GM18520 (cell line): ENCODE results near the gene HERC4.
A peak's percentile ranks its signal among the peaks of the same experiment; 100 is the strongest.
"Not testable (repeated sequence)": the region's sequence is repeated elsewhere in the genome, so short reads cannot be mapped to it uniquely, and the experiment has no call there.

Source experiments
- ATAC-seq: cut with Tn5 transposase; IDR thresholded peaks from one replicate; pipeline ENCODE4 v1.9.1; 2021; ENCODE audit not compliant: unreplicated experiment

Gene HERC4

DNA sequence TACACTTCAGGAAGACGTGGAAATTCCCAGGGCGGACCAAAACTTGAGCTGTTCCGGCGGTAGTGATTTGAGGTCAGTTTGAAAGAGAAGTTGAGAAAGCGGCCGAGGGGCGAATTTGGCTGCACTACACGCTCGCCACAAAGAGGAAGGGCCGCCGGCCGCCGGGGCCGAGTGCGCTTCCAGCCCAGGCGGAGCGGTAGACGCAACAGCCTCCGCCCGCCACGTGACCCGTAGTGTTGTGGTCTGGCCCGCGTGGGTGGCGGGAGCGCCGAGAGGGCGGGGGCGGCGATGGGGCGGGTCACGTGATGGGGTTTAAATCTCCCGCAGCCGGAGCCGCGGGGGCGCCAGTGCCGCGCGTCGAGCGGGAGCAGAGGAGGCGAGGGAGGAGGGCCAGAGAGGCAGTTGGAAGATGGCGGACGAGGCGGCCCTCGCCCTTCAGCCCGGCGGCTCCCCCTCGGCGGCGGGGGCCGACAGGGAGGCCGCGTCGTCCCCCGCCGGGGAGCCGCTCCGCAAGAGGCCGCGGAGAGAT is 190.7 kb downstream of the HERC4 start, which contains the start of gene SIRT1:
SIRT1 (plus strand) TSS at position 344 of the 529 bp plus-strand sequence; CDS start at position 410, 66 bp downstream.
- peak; percentile 83 for ATAC-seq

DNA sequence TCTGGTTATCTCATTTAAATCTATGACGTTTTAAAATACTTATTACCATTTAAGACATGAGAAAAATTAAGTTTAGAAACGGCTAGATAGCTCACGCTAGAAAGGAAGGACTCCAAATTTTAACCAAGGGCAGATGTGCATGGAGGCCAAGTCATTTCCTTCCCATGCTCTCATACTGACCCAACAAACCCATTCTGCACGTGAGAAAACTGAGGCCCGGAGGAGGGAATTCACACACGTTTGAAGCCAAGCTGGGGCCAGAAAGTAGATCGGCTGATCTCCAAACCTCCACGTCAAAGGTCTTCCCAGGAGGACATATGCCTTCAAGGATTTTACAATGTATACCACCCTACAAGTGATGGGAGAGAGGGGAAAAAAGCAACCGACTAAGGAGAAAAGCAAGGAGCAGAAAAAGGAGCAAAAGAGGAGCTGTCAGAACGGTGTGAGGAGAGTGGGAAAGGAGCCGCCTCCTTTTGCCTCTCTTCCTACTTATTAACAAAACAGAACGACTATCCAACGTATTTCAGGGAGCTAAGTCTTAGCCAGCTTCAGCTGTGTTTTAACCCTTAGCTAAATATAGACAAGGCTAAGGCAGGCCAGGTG is 191.3 kb downstream of the HERC4 start:
- no peak for ATAC-seq

DNA sequence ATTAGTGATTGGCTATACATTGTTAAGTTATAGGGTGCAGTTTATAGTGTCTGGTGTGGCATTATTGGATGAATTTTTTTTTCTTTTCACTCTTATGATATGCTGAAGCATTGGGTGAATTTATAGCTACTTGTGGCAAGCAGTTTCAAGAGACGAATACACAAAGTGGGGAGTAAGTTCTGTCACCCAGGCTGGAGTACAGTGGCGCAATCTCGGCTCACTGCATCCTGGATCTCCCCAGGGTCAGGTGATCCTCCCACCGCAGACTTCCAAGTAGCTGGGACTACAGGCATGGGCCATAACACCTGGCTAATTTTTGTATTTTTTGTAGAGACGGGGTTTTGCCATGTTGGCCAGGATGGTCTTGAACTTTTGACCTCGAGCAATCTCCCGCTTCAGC is 196.9 kb downstream of the HERC4 start:
- no peak for ATAC-seq

DNA sequence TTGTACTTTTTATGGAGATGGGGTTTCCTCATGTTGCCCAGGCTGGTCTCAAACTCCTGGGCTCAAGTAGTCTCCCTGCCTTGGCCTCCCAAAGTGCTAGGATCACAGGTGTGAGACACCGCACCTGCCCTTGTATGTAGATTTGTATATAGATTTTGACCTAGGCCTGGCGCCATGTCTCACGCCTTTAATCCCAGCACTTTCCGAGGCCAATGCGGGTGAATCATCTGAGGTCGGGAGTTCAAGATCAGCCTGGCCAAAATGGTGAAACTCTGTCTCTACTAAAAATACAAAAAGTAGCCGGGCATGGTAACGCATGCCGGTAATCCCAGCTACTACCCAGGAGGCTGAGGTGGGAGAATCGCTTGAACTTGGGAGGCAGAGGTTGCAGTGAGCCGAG is 197.7 kb downstream of the HERC4 start:
- not testable (repeated sequence) for ATAC-seq

DNA sequence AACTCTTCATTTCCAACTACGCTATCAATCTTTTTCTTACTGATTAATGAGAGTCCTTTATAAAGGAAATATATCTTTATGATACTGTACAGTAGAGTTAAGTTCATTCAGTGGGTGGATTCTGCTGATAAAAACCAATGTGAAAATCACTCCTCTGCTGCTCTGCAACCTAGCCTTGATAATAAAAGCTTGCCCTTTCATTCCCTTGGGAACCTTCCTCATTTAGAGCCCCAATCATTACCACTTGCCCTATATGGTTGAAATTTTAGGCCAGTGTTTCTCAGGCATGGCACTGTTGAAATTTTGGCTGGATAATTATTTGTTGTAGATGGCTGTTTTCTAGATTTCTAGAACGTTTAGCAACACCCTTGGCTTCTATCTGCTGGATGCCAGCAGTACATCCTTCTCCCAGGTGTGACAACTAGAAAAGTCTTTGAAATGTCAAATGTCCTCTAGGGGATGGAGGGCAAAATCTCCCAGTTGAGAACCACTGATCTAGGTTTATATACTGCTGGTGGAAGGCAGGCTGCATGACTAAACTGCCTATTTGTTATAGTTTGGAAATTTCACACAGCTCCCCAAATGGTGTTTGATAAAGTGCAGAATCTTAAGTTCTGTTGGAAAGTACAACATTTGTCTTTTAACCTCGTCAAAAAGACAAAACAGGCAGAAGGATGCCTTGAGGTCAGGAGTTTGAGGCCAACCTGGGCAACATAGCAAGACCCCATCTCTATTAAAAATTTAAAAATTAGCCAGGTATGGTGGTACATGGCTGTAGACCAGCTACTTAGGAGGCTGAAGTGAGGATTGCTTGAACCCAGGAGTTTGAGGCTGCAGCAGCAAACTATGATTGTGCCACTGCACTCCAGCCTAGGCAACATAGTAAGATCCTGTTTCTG is 199.5 kb downstream of the HERC4 start:
- ATAC-seq: no peak
